ENCODE data around the gene AKIP1.
A peak's percentile ranks its signal among the peaks of the same experiment; 100 is the strongest.

AKIP1 gene

DNA sequence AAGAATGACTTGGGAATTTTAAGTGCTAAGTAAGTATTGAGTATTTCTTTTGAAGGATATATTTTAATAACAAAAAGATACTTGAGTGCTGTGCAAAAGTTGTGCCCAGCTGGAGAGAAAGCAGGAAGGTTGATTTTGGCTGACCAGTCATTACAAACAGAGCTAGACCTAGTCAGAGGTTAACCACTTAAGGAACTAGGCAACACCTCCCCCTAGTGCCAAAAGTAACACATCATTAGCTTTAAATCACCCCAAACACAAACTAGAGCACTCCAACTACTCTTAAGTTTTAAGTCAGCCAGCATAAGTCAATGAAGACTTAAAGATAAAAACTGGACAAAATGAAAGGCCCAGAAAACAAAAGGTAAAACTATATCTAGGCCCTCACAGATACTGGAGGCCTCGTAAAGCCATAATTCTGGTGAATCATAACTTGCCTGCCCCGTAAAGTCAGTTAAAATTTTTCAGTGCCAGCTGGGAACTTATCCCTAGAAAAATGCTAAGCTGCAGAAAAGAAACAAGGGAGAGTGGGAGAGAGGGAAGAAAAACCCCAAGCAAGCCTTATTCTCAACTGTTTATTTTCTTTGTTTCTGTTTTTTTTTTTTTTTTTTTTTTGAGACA, 48.7 kb downstream of the AKIP1 start:
- no peak for DNase-seq (ENCODE audit: low read depth in 2 of 2)

DNA sequence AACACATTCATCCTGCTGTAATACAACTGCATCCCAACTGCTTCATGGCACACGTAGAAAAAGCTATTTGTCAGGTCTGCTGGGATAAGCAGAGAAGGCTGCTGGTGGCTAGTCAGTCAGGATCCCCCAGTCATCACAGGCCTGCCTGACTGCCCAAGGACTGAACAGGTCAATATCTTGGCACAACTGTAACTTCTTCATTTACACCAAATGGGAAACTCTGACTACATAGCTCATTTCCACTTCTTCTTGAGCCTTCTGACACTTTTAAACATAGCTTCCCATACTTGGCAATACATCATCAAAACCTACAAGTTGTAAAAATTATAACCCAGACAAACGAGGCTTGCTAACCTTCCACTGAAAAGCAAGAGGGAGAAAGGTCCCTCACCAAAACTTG, 50.4 kb downstream of the AKIP1 start:
- DNase-seq (ENCODE audit: low read depth in 2 of 2), result no peak

DNA sequence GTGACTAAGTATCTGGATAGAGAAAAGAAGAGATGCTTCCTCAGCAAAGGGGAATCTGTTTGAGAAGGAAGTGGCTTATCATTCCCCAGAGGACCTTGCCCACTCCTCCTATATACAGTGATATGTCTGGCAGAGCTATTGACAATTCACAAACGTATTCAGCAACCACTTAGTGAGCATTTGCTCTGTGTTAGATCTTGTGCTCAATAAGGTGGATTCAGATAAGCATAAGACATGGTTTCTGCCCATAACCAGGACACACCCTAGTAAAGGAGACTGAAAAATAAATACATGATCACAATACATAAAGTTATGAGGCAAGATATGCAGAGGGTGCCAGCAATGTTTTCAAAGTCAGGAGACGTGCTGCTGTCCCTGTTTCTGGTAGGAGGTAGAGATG, 51.9 kb downstream of the AKIP1 start:
- no peak for DNase-seq (ENCODE audit: low read depth in 2 of 2)

GRCh38 chr11:8963569-8964323, 52.8 kb downstream of the AKIP1 start:
- DNase-seq (ENCODE audit: low read depth in 2 of 2), result peak; percentile 53 to 55

DNA sequence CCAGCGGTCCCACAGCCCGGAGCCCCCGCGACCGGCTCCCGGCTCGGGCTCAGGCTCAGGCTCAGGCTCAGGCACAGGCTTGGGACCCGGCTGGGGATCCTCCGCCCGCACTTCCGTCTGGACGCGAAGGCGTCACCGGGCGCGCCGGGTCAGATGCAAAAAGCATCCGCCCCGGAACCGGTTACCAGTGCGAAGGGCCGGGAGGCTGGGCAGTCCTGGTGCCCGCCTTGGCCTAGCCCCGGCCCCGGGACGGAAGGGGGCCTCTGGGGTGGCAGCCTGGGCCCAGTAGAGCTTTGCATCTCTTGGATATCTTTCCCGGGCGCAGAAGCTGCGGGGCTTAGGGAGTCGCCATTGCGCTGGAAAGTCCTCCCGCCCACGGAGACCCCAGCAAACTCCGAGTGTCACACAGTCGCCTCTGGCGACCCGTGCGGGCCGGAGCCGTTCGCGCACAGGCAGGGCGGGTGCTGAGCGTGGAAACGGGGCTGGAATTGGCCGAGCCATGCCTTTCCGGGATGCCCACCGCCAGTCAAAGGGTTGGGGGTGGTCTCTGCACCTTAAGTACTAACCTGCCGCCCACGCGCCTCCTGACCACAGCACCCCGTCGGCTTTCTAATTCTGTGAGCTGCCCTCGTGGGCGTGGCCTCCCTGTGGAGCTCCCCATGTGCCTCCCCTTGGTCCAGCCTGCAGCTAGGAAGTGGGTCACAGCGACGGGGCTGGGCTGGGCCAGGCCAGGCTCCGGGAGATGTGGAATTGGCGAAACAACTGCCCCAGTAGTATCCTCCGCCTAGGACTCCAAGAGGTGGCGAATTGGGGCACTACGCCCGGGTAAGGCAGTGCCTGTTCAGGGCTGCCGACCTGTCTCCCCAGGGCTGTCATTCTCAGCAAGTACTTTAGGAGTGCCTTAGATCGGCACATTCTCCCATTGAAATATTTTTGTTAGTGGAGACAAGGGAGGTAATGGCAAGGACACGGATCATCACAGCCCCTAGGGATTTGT, 53.6 kb downstream of the AKIP1 start, which contains the start of gene TMEM9B:
TSS of gene TMEM9B (minus strand) at position 119 of the 997 bp plus-strand sequence. CDS start 129 bp downstream, outside the sequence.
- peak; percentile 43 to 52 for DNase-seq (ENCODE audit: low read depth in 2 of 2)

DNA sequence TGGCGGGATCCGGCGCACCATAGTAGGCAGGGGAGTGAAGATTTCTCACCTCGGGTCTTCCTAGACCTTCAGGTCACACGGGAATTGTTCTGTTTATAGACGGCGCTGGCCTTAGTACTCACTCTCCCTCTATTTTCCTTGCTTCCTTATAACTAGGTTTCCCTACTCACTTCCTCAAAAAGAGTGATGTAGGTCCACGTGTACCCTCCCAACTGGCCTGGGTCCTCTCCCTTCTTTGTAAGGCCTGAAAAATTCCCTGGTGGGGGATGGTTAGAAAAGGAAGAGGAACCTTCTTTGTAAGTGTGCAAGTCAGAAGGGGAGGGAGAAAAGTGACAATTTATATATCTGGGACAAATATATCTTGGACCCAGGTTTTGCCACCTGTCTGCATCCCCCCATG, 56.2 kb downstream of the AKIP1 start:
- no peak for DNase-seq (ENCODE audit: low read depth in 2 of 2)

All from stimulated activated CD8-positive, alpha-beta memory T cell treated with anti-CD3 and anti-CD28 coated beads, Interleukin-7, amount 100 ng/mL, for 1 hour (primary cell).